IPS DF 4.7 (cell line): ENCODE results near the gene AP1G1.
"Not testable (repeated sequence)": the region's sequence is repeated elsewhere in the genome, so short reads cannot be mapped to it uniquely, and the experiment has no call there.

Experiments used
- DNase-seq: peaks from one replicate; pipeline ENCODE4 v3.0.0-alpha.2; 2013; ENCODE audit warnings: low spot score; ENCODE audit errors: extremely low read depth

The AP1G1 gene

GRCh38 chr16:71808593-71809459 lies at the start of gene AP1G1:
AP1G1 (minus strand) TSS chr16:71808834; CDS start chr16:71789479, 19,355 bp downstream.
- DNase-seq, result peak; percentile 95

GRCh38 chr16:71855937-71856662 lies 47.5 kb upstream of the AP1G1 start:
- DNase-seq, result no peak

- no peak for DNase-seq
Observed at GRCh38 chr16:71854369-71854948, 45.8 kb upstream of the AP1G1 start.

GRCh38 chr16:71853413-71853812 lies 44.8 kb upstream of the AP1G1 start:
- no peak for DNase-seq

- DNase-seq, result no peak
Observed at GRCh38 chr16:71852561-71852960, 43.9 kb upstream of the AP1G1 start.

GRCh38 chr16:71852158-71852557 lies 43.5 kb upstream of the AP1G1 start:
- DNase-seq, result no peak

- DNase-seq, result no peak
Observed at GRCh38 chr16:71851746-71852145, 43.1 kb upstream of the AP1G1 start.

GRCh38 chr16:71848622-71849021 lies 40.0 kb upstream of the AP1G1 start:
- no peak for DNase-seq

- DNase-seq, result no peak
Observed at GRCh38 chr16:71847096-71847495, 38.5 kb upstream of the AP1G1 start.

GRCh38 chr16:71846431-71846830 lies 37.8 kb upstream of the AP1G1 start:
- DNase-seq, result no peak

- DNase-seq, result peak; percentile 16
Observed at GRCh38 chr16:71845639-71846430, 37.2 kb upstream of the AP1G1 start, which contains the start of gene ATXN1L. ATXN1L (plus strand) TSS chr16:71845976; CDS start chr16:71849741, 3,765 bp downstream.

- DNase-seq, result no peak
Observed at GRCh38 chr16:71843572-71843971, 34.9 kb upstream of the AP1G1 start.

- no peak for DNase-seq
Observed at GRCh38 chr16:71840052-71840451, 31.4 kb upstream of the AP1G1 start.

GRCh38 chr16:71837150-71837549 lies 28.5 kb upstream of the AP1G1 start:
- no peak for DNase-seq

- no peak for DNase-seq
Observed at GRCh38 chr16:71834291-71834690, 25.7 kb upstream of the AP1G1 start.

GRCh38 chr16:71832112-71832511 lies 23.5 kb upstream of the AP1G1 start:
- not testable (repeated sequence) for DNase-seq

GRCh38 chr16:71831698-71832097 lies 23.1 kb upstream of the AP1G1 start:
- DNase-seq, result not testable (repeated sequence)

- no peak for DNase-seq
Observed at GRCh38 chr16:71830359-71830758, 21.7 kb upstream of the AP1G1 start.

GRCh38 chr16:71826533-71827017 lies 17.9 kb upstream of the AP1G1 start:
- no peak for DNase-seq

GRCh38 chr16:71817155-71817500 lies 8.5 kb upstream of the AP1G1 start:
- not testable (repeated sequence) for DNase-seq

GRCh38 chr16:71811261-71811803 lies 2.7 kb upstream of the AP1G1 start:
- DNase-seq, result no peak
